Vagina (tissue), 2 donors: ENCODE results near the gene TNFRSF25. TPM values are rescaled to one million over a fixed set of nuclear protein-coding genes. Genes with fewer than 3 reads are reported as not detected.
A peak's percentile ranks its signal among the peaks of the same experiment; 100 is the strongest.
"Not testable (repeated sequence)": the region's sequence is repeated elsewhere in the genome, so short reads cannot be mapped to it uniquely, and the experiment has no call there.

ENCODE experiments used
- DNase-seq, 2 donors: peaks; one replicate each; pipeline ENCODE4 v3.0.0-alpha.2; 2017; ENCODE audit errors: extremely low spot score in 2 of 2
- H3K27ac ChIP-seq: fragments of 200-600 bp; sonication (generic); one replicate; pipeline ENCODE4 v1.5.1; 2019
- H3K27me3 ChIP-seq: fragments of 200-600 bp; sonication (generic); one replicate; pipeline ENCODE4 v1.5.1; 2019
- H3K36me3 ChIP-seq, 2 donors: fragments of 200-600 bp; sonication (generic); one replicate each; pipeline ENCODE4 v1.5.1; 2017 to 2019
- H3K4me1 ChIP-seq: fragments of 200-600 bp; sonication (generic); one replicate; pipeline ENCODE4 v1.5.1; 2019
- H3K4me3 ChIP-seq, 2 donors: fragments of 200-600 bp; sonication (generic); 1 replicate in 1 of 2; 2 replicates in 1 of 2; pipeline ENCODE4 v1.5.1; 2016 to 2019
- H3K9me3 ChIP-seq: fragments of 200-600 bp; sonication (generic); one replicate; pipeline ENCODE4 v1.5.1; 2019
- CTCF ChIP-seq, 3 experiments: fragments of 450-650 bp in 2 of 3; fragments of 200-600 bp in 1 of 3; sonication (generic) in 1 of 3; IDR thresholded peaks; one replicate each; pipeline ENCODE4 v1.5.1; 2017 to 2019; ENCODE audit warnings: antibody characterized with exemption in 3 of 3, mild to moderate bottlenecking in 2 of 3, moderate library complexity in 2 of 3
- POLR2A ChIP-seq, 2 donors: fragments of 450-650 bp; IDR thresholded peaks; one replicate each; pipeline ENCODE4 v1.6.1; 2017; ENCODE audit warnings: antibody characterized with exemption in 2 of 2, mild to moderate bottlenecking in 2 of 2, moderate library complexity in 2 of 2
- POLR2AphosphoS5 ChIP-seq, 2 donors: sonication (generic); formaldehyde crosslinking; IDR thresholded peaks; one replicate each; pipeline ENCODE4 v1.9.0; 2017; ENCODE audit warnings: antibody characterized with exemption in 2 of 2, mild to moderate bottlenecking in 2 of 2, low read depth in 1 of 2; ENCODE audit not compliant: insufficient read depth in 1 of 2
- intact Hi-C: fragments of 100-400 bp; cut with DNase I; formaldehyde crosslinking; loops from one replicate; pipeline ENCODE4 v1.15.1; 2023
- total RNA-seq: library from RNA; depleted of rRNA; stranded (reverse); fragments of >200 nt; gene quantifications from one replicate; pipeline ENCODE4 v1.2.3, GENCODE V29; 2016

The TNFRSF25 gene
- total RNA-seq, 1 donor from 2014 or later = 32.7 TPM

DNA sequence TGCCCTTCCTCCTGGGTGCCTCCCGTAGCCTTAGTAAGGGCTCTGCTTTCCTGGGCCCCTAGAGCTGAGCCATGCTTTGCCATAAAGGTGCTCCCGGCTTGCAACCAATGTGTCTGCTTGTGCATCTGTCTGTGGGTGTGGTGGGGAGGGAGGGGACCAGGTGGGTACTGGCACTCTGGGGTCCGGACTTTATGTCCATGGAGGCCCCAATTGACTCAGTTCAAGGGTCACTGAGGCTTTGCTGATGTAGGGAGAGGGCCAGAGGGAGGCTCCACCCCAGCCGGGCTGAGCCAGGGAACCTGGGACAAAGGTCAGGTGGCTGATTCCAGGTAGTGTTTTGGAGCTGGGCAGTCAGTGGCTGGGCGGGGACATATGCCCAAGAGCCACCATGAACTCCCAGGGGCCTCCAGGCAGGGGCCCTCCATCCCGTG, 15.0 kb downstream of the TNFRSF25 start:
- no peak for TF ChIP-seq POLR2A (IDR thresholded peaks at IDR 0.05)
- no peak for TF ChIP-seq POLR2AphosphoS5 (IDR thresholded peaks at IDR 0.05; ENCODE audit: insufficient read depth in 1 of 2, low read depth in 1 of 2)
- TF ChIP-seq CTCF (IDR thresholded peaks at IDR 0.05) = no peak
- intact Hi-C loops = no loop called here

DNA sequence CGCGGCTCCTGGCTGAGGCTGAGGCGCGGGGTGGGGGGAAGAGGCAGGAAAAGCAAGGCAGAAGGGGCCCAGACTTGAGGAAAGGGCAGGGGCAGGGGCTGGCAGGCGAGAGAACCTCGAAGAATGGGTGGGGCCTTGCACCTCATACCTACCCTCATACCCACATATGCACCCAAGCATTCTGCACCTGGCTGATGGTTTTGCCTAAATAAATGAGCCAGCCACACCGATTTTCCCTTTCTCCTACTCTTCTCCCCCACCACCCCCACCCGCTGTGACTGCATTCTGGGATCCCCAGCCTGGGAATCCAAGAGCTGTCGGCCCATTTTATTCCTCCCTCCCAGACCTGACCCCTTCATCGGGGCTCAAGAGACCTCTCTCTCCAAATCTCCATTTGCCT, 15.5 kb downstream of the TNFRSF25 start:
- H3K4me3 ChIP-seq, H3K9me3 ChIP-seq, DNase-seq, H3K27ac ChIP-seq, H3K36me3 ChIP-seq, H3K27me3 ChIP-seq, intact Hi-C loops: not testable (repeated sequence)
- H3K4me1 ChIP-seq = peaks cover 18% of the 10 kb centered on the region

More for the DNA sequence above, 15.0 kb downstream of the TNFRSF25 start:
- no peak for DNase-seq
- Histone ChIP-seq H3K4me3 (no peak overlapping the region), H3K4me1 (peaks cover 18% of the 10 kb centered on the region), H3K27me3 (peaks cover 9% of the 10 kb centered on the region), H3K9me3 (no peaks in the 10 kb centered on the region), H3K36me3 (no peaks in the 10 kb centered on the region), H3K27ac (no peak overlapping the region)

- Histone ChIP-seq H3K4me3 (no peak overlapping the region), H3K4me1 (peaks cover 18% of the 10 kb centered on the region), H3K27ac (no peak overlapping the region), H3K36me3 (no peaks in the 10 kb centered on the region), H3K9me3 (no peaks in the 10 kb centered on the region), H3K27me3 (peaks cover 6% of the 10 kb centered on the region)
- no peak for DNase-seq
- TF ChIP-seq POLR2A (IDR thresholded peaks at IDR 0.05) = no peak
- intact Hi-C loops = no loop called here
Observed at GRCh38 chr1:6450005-6450450, 15.9 kb downstream of the TNFRSF25 start.

- H3K4me1 ChIP-seq = peaks cover 18% of the 10 kb centered on the region
- peaks cover 6% of the 10 kb centered on the region for H3K27me3 ChIP-seq
- H3K36me3 ChIP-seq = no peaks in the 10 kb centered on the region
- no peak for DNase-seq
- intact Hi-C loops = no loop called here
- no peak for TF ChIP-seq POLR2AphosphoS5 (IDR thresholded peaks at IDR 0.05; ENCODE audit: insufficient read depth in 1 of 2, low read depth in 1 of 2)
- no peak for TF ChIP-seq CTCF (IDR thresholded peaks at IDR 0.05)
- TF ChIP-seq POLR2A (IDR thresholded peaks at IDR 0.05) = no peak
- no peaks in the 10 kb centered on the region for H3K9me3 ChIP-seq
- no peak overlapping the region for H3K27ac ChIP-seq
- peak overlapping the region; percentile 11 to 32 for H3K4me3 ChIP-seq
Observed at GRCh38 chr1:6448749-6449631, 17.0 kb downstream of the TNFRSF25 start.

DNA sequence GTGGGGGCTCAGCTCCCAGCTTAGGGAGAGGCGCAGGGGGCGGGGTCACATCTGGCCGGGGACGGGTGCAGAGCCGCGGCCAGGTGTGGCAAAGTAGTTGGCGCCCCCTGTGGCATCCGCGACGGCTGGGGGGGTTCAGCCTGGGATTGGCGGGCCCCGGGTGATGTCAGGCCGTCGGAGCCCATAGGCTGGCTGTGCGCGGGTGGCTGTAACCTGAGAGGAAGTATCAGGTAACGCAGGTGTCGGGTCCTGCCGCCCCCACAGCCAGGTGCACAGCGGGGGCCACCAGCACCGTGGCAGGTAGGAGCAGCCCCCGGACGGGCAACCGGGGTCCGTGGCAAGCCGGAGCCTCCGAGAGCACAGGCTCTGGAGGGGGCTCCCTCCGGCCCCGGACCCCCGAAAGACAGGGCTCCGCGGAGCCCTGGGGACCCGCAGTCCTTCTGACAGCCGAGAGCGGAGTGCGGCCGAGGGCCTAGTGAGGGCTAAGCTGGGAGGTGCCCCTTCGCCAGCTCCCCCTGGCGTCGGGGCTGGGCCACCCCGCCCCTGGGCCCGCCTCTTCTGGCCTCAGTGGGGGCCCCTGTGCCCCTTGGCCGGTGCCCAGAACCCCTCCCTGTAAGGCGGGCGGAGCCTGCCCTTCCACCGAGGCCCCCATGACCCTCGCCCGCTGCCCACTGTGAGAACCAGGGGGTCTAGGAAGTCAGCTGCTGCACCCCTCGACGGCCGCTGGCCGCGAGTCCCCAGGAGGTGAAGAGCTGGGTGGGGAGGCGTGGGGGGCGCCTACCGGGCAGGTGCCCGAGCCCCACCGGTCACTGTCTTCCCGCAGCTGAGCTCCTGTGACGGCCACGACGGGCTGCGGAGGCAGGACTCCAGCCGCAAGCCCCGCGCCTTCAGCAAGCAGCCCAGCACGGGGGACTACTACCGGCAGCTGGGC, 17.9 kb downstream of the TNFRSF25 start:
- intact Hi-C loops = no loop called here
- Histone ChIP-seq H3K4me1 (peaks cover 18% of the 10 kb centered on the region), H3K27me3 (peaks cover 6% of the 10 kb centered on the region), H3K27ac (no peak overlapping the region), H3K9me3 (no peaks in the 10 kb centered on the region), H3K36me3 (no peaks in the 10 kb centered on the region), H3K4me3 (peak overlapping the region; percentile 11 to 32)
- no peak for TF ChIP-seq POLR2AphosphoS5 (IDR thresholded peaks at IDR 0.05; ENCODE audit: insufficient read depth in 1 of 2, low read depth in 1 of 2)
- no peak for TF ChIP-seq CTCF (IDR thresholded peaks at IDR 0.05)
- no peak for TF ChIP-seq POLR2A (IDR thresholded peaks at IDR 0.05)
- DNase-seq = no peak
